Retinal pigment epithelial cell (primary cell): ENCODE results near the gene UGT1A8.
"Not testable (repeated sequence)": the region's sequence is repeated elsewhere in the genome, so short reads cannot be mapped to it uniquely, and the experiment has no call there.

Source experiments
- DNase-seq: peaks from one replicate; pipeline ENCODE4 v3.0.0-alpha.2; 2010; ENCODE audit warnings: low read depth
- H3K4me3 ChIP-seq: 2 replicates; pipeline ENCODE4 v1.5.1; 2011; ENCODE audit warnings: mild to moderate bottlenecking, low read length, control low read depth, moderate library complexity
- CTCF ChIP-seq: conservative IDR thresholded peaks from 2 replicates; pipeline ENCODE4 v1.5.1; 2011; ENCODE audit warnings: low read depth, low read length, control low read depth, inconsistent platforms

Gene UGT1A8

GRCh38 chr2:233605680-233606079 is 11.8 kb upstream of the UGT1A8 start:
- DNase-seq = no peak
- no peak overlapping the region for H3K4me3 ChIP-seq
- no peak for TF ChIP-seq CTCF

GRCh38 chr2:233611284-233611683 is 6.1 kb upstream of the UGT1A8 start:
- TF ChIP-seq CTCF = no peak
- no peak overlapping the region for H3K4me3 ChIP-seq
- DNase-seq = no peak

GRCh38 chr2:233620204-233620603 is 2.8 kb downstream of the UGT1A8 start:
- no peak for DNase-seq
- H3K4me3 ChIP-seq = no peak overlapping the region
- no peak for TF ChIP-seq CTCF

- not testable (repeated sequence) for H3K4me3 ChIP-seq, DNase-seq
Measured at GRCh38 chr2:233621863-233622262, 4.4 kb downstream of the UGT1A8 start.

- no peak overlapping the region for H3K4me3 ChIP-seq
- no peak for TF ChIP-seq CTCF
- no peak for DNase-seq
Measured at GRCh38 chr2:233627331-233628025, 10.0 kb downstream of the UGT1A8 start.

- H3K4me3 ChIP-seq, DNase-seq: not testable (repeated sequence)
Measured at GRCh38 chr2:233636306-233636705, 18.9 kb downstream of the UGT1A8 start, which contains the start of gene UGT1A10. UGT1A10 (plus strand) TSS chr2:233636448; CDS start chr2:233636523, 75 bp downstream.

GRCh38 chr2:233638836-233639235 is 21.4 kb downstream of the UGT1A8 start:
- no peak for DNase-seq
- no peak for TF ChIP-seq CTCF
- H3K4me3 ChIP-seq = no peak overlapping the region

GRCh38 chr2:233639860-233640259 is 22.4 kb downstream of the UGT1A8 start:
- TF ChIP-seq CTCF = no peak
- H3K4me3 ChIP-seq = no peak overlapping the region
- DNase-seq = no peak
